ENCODE measurements around the gene FAM124A. TPM values are rescaled to one million over a fixed set of nuclear protein-coding genes. Genes with fewer than 3 reads are reported as not detected.

FAM124A gene
- polyA plus RNA-seq, 1 donor, result 1.2 TPM

- 80% methylated on average over 1 of the region's 4 CpGs for WGBS (ENCODE audit: insufficient coverage, low lambda C conversion rate)
- H3K4me3 ChIP-seq (ENCODE audit: low read length), result no peak overlapping the region
- no peaks in the 10 kb centered on the region for H3K9me3 ChIP-seq (ENCODE audit: control insufficient read depth, low read depth, low read length)
- no peaks in the 10 kb centered on the region for H3K36me3 ChIP-seq (ENCODE audit: control insufficient read depth, insufficient read depth, low read length)
- DNase-seq, result no peak
- no peak overlapping the region for H3K27ac ChIP-seq (ENCODE audit: low read length)
- H3K4me1 ChIP-seq (ENCODE audit: control insufficient read depth, insufficient read depth, low read length), result no peaks in the 10 kb centered on the region
- H3K27me3 ChIP-seq (ENCODE audit: control insufficient read depth, insufficient read depth, low read length), result no peaks in the 10 kb centered on the region
These were observed 27.9 kb downstream of the FAM124A start for GRCh38 chr13:51249770-51250741.

GRCh38 chr13:51251480-51251879 is 29.3 kb downstream of the FAM124A start:
- H3K4me3 ChIP-seq (ENCODE audit: low read length), result no peak overlapping the region
- no peaks in the 10 kb centered on the region for H3K27me3 ChIP-seq (ENCODE audit: control insufficient read depth, insufficient read depth, low read length)
- no peak for DNase-seq
- no peak overlapping the region for H3K27ac ChIP-seq (ENCODE audit: low read length)
- no peaks in the 10 kb centered on the region for H3K4me1 ChIP-seq (ENCODE audit: control insufficient read depth, insufficient read depth, low read length)
- WGBS (ENCODE audit: insufficient coverage, low lambda C conversion rate), result no CpG with 5 or more reads among the region's 31 CpGs
- no peaks in the 10 kb centered on the region for H3K9me3 ChIP-seq (ENCODE audit: control insufficient read depth, low read depth, low read length)
- no peaks in the 10 kb centered on the region for H3K36me3 ChIP-seq (ENCODE audit: control insufficient read depth, insufficient read depth, low read length)

- H3K4me3 ChIP-seq (ENCODE audit: low read length), result no peak overlapping the region
- DNase-seq, result no peak
- no peak overlapping the region for H3K27ac ChIP-seq (ENCODE audit: low read length)
- no peaks in the 10 kb centered on the region for H3K27me3 ChIP-seq (ENCODE audit: control insufficient read depth, insufficient read depth, low read length)
- H3K9me3 ChIP-seq (ENCODE audit: control insufficient read depth, low read depth, low read length), result no peaks in the 10 kb centered on the region
- WGBS (ENCODE audit: insufficient coverage, low lambda C conversion rate), result 86% methylated on average over 2 of the region's 4 CpGs
- no peaks in the 10 kb centered on the region for H3K4me1 ChIP-seq (ENCODE audit: control insufficient read depth, insufficient read depth, low read length)
- H3K36me3 ChIP-seq (ENCODE audit: control insufficient read depth, insufficient read depth, low read length), result no peaks in the 10 kb centered on the region
These were observed 30.8 kb downstream of the FAM124A start for GRCh38 chr13:51252954-51253532.

GRCh38 chr13:51255556-51255955 is 33.4 kb downstream of the FAM124A start:
- no peaks in the 10 kb centered on the region for H3K4me1 ChIP-seq (ENCODE audit: control insufficient read depth, insufficient read depth, low read length)
- no peak overlapping the region for H3K4me3 ChIP-seq (ENCODE audit: low read length)
- H3K36me3 ChIP-seq (ENCODE audit: control insufficient read depth, insufficient read depth, low read length), result no peaks in the 10 kb centered on the region
- no peak for DNase-seq
- no peaks in the 10 kb centered on the region for H3K9me3 ChIP-seq (ENCODE audit: control insufficient read depth, low read depth, low read length)
- H3K27ac ChIP-seq (ENCODE audit: low read length), result no peak overlapping the region
- H3K27me3 ChIP-seq (ENCODE audit: control insufficient read depth, insufficient read depth, low read length), result no peaks in the 10 kb centered on the region
- WGBS (ENCODE audit: insufficient coverage, low lambda C conversion rate), result no CpG with 5 or more reads among the region's 1 CpG

GRCh38 chr13:51257187-51257586 is 35.0 kb downstream of the FAM124A start:
- H3K27me3 ChIP-seq (ENCODE audit: control insufficient read depth, insufficient read depth, low read length), result no peaks in the 10 kb centered on the region
- WGBS (ENCODE audit: insufficient coverage, low lambda C conversion rate), result 100% methylated on average over 1 of the region's 2 CpGs
- no peak for DNase-seq
- H3K9me3 ChIP-seq (ENCODE audit: control insufficient read depth, low read depth, low read length), result no peaks in the 10 kb centered on the region
- H3K27ac ChIP-seq (ENCODE audit: low read length), result no peak overlapping the region
- H3K4me3 ChIP-seq (ENCODE audit: low read length), result no peak overlapping the region
- no peaks in the 10 kb centered on the region for H3K36me3 ChIP-seq (ENCODE audit: control insufficient read depth, insufficient read depth, low read length)
- H3K4me1 ChIP-seq (ENCODE audit: control insufficient read depth, insufficient read depth, low read length), result no peaks in the 10 kb centered on the region

GRCh38 chr13:51258612-51259548 is 36.7 kb downstream of the FAM124A start:
- no CpG with 5 or more reads among the region's 27 CpGs for WGBS (ENCODE audit: insufficient coverage, low lambda C conversion rate)
- H3K9me3 ChIP-seq (ENCODE audit: control insufficient read depth, low read depth, low read length), result no peaks in the 10 kb centered on the region
- no peaks in the 10 kb centered on the region for H3K4me1 ChIP-seq (ENCODE audit: control insufficient read depth, insufficient read depth, low read length)
- DNase-seq, result no peak
- no peak overlapping the region for H3K27ac ChIP-seq (ENCODE audit: low read length)
- H3K36me3 ChIP-seq (ENCODE audit: control insufficient read depth, insufficient read depth, low read length), result no peaks in the 10 kb centered on the region
- no peaks in the 10 kb centered on the region for H3K27me3 ChIP-seq (ENCODE audit: control insufficient read depth, insufficient read depth, low read length)
- H3K4me3 ChIP-seq (ENCODE audit: low read length), result no peak overlapping the region

GRCh38 chr13:51260154-51260553 is 38.0 kb downstream of the FAM124A start:
- no CpG with 5 or more reads among the region's 4 CpGs for WGBS (ENCODE audit: insufficient coverage, low lambda C conversion rate)
- Histone ChIP-seq H3K9me3 (ENCODE audit: control insufficient read depth, low read depth, low read length) (no peaks in the 10 kb centered on the region), H3K36me3 (ENCODE audit: control insufficient read depth, insufficient read depth, low read length) (no peaks in the 10 kb centered on the region), H3K27me3 (ENCODE audit: control insufficient read depth, insufficient read depth, low read length) (no peaks in the 10 kb centered on the region), H3K27ac (ENCODE audit: low read length) (no peak overlapping the region), H3K4me3 (ENCODE audit: low read length) (no peak overlapping the region), H3K4me1 (ENCODE audit: control insufficient read depth, insufficient read depth, low read length) (no peaks in the 10 kb centered on the region)
- DNase-seq, result no peak

- H3K27ac ChIP-seq (ENCODE audit: low read length), result no peak overlapping the region
- H3K27me3 ChIP-seq (ENCODE audit: control insufficient read depth, insufficient read depth, low read length), result no peaks in the 10 kb centered on the region
- H3K9me3 ChIP-seq (ENCODE audit: control insufficient read depth, low read depth, low read length), result no peaks in the 10 kb centered on the region
- no peak for DNase-seq
- H3K4me1 ChIP-seq (ENCODE audit: control insufficient read depth, insufficient read depth, low read length), result no peaks in the 10 kb centered on the region
- H3K36me3 ChIP-seq (ENCODE audit: control insufficient read depth, insufficient read depth, low read length), result no peaks in the 10 kb centered on the region
- H3K4me3 ChIP-seq (ENCODE audit: low read length), result no peak overlapping the region
- WGBS (ENCODE audit: insufficient coverage, low lambda C conversion rate), result no CpG with 5 or more reads among the region's 5 CpGs
These were observed 39.5 kb downstream of the FAM124A start for GRCh38 chr13:51261610-51262249.

- 50% methylated on average over 2 of the region's 8 CpGs for WGBS (ENCODE audit: insufficient coverage, low lambda C conversion rate)
- H3K4me3 ChIP-seq (ENCODE audit: low read length), result no peak overlapping the region
- no peak overlapping the region for H3K27ac ChIP-seq (ENCODE audit: low read length)
- no peaks in the 10 kb centered on the region for H3K9me3 ChIP-seq (ENCODE audit: control insufficient read depth, low read depth, low read length)
- DNase-seq, result no peak
- no peaks in the 10 kb centered on the region for H3K4me1 ChIP-seq (ENCODE audit: control insufficient read depth, insufficient read depth, low read length)
- no peaks in the 10 kb centered on the region for H3K27me3 ChIP-seq (ENCODE audit: control insufficient read depth, insufficient read depth, low read length)
- H3K36me3 ChIP-seq (ENCODE audit: control insufficient read depth, insufficient read depth, low read length), result no peaks in the 10 kb centered on the region
These were observed 40.5 kb downstream of the FAM124A start for GRCh38 chr13:51262501-51263211.
